GM06990 (cell line): ENCODE data around the gene PDSS1.

Experiments
- DNase-seq: peaks from one replicate; pipeline ENCODE4 v3.0.0-alpha.2; 2011; ENCODE audit not compliant: insufficient read length; ENCODE audit errors: extremely low read depth
- H3K27me3 ChIP-seq: replicated peaks from 2 replicates; pipeline ENCODE4 v1.6.0; 2011; ENCODE audit warnings: low read length; ENCODE audit not compliant: control insufficient read depth, insufficient read depth
- H3K36me3 ChIP-seq: 2 replicates; pipeline ENCODE4 v1.5.1; 2011; ENCODE audit warnings: low read length; ENCODE audit not compliant: control insufficient read depth, insufficient read depth
- H3K4me3 ChIP-seq: replicated peaks from 2 replicates; pipeline ENCODE4 v1.5.1; 2011; ENCODE audit warnings: low read depth, mild to moderate bottlenecking, control low read depth, low read length
- TF ChIP-seq, protein P1 (sequence below): IDR thresholded peaks from 2 replicates; pipeline ENCODE4 v1.5.1; 2011; ENCODE audit warnings: low read length, control low read depth, mild to moderate bottlenecking, inconsistent platforms; ENCODE audit not compliant: insufficient read depth, poor library complexity, severe bottlenecking

Gene PDSS1

DNA sequence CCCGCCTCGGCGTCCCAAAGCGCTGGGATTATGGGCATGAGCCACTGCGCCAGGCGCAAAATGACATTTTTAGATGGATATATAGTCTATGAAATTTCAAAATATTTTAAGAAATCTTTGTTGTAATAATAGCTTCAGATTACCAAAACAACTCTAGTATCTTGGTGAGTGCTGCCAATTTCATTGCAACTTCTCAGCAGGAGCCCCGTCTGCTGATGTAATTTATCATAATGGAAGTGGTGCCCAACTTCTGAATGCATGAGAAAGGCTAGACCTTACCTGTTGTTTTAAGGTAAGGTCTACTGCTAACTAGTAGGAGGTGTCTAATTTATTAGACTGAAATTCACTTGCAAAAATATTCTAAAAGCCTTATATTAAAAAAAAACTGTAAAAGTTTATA, 20.0 kb downstream of the PDSS1 start:
- TF ChIP-seq, protein P1, sequence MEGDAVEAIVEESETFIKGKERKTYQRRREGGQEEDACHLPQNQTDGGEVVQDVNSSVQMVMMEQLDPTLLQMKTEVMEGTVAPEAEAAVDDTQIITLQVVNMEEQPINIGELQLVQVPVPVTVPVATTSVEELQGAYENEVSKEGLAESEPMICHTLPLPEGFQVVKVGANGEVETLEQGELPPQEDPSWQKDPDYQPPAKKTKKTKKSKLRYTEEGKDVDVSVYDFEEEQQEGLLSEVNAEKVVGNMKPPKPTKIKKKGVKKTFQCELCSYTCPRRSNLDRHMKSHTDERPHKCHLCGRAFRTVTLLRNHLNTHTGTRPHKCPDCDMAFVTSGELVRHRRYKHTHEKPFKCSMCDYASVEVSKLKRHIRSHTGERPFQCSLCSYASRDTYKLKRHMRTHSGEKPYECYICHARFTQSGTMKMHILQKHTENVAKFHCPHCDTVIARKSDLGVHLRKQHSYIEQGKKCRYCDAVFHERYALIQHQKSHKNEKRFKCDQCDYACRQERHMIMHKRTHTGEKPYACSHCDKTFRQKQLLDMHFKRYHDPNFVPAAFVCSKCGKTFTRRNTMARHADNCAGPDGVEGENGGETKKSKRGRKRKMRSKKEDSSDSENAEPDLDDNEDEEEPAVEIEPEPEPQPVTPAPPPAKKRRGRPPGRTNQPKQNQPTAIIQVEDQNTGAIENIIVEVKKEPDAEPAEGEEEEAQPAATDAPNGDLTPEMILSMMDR = no peak
- H3K36me3 ChIP-seq = peaks cover 12% of the 10 kb centered on the region
- no peak overlapping the region for H3K4me3 ChIP-seq
- H3K27me3 ChIP-seq = no peaks in the 10 kb centered on the region
- DNase-seq = no peak

DNA sequence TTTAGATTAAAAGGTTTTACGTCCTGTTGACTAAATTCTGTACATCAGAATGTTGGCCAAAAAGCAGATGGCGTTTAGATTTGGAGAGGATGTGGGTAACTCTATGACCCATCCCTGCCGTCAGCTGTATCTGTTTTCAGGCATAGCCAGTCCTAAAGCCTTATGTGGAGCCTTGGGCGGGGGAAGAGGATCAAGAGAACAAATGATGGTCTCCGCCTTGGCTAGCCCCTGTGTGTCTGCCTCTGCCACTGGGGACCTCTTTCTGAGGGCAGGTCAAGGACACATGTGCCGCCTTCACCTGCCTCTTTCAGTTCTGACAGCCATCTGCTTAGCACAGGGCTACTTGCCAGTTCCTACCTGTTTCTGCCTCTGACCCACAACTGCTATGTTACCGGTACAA, 24.1 kb downstream of the PDSS1 start:
- no peak for DNase-seq
- H3K4me3 ChIP-seq = no peak overlapping the region
- no peaks in the 10 kb centered on the region for H3K27me3 ChIP-seq
- TF ChIP-seq, protein P1 = no peak
- peaks cover 9% of the 10 kb centered on the region for H3K36me3 ChIP-seq

DNA sequence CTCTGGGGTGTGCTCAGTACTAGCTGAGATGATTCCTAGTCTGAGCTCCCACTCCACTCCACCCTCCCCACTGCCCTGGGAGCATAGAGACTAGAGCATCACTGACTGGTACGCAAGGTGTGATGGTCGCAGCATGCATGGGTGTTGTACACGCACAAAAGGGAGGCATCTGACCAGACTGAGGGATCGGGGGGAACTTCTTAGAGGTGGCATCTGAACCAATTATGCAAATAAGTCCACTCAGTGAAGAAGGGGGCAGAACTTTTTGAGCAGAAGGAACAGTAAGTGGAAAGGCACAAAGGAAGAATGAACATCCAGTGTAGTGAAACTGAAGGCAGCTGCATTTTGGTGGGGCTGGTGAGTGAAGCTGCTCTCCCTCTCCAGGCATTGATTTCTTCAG, 25.5 kb downstream of the PDSS1 start:
- TF ChIP-seq, protein P1 = no peak
- Histone ChIP-seq H3K4me3 (no peak overlapping the region), H3K27me3 (no peaks in the 10 kb centered on the region), H3K36me3 (peaks cover 9% of the 10 kb centered on the region)
- no peak for DNase-seq

DNA sequence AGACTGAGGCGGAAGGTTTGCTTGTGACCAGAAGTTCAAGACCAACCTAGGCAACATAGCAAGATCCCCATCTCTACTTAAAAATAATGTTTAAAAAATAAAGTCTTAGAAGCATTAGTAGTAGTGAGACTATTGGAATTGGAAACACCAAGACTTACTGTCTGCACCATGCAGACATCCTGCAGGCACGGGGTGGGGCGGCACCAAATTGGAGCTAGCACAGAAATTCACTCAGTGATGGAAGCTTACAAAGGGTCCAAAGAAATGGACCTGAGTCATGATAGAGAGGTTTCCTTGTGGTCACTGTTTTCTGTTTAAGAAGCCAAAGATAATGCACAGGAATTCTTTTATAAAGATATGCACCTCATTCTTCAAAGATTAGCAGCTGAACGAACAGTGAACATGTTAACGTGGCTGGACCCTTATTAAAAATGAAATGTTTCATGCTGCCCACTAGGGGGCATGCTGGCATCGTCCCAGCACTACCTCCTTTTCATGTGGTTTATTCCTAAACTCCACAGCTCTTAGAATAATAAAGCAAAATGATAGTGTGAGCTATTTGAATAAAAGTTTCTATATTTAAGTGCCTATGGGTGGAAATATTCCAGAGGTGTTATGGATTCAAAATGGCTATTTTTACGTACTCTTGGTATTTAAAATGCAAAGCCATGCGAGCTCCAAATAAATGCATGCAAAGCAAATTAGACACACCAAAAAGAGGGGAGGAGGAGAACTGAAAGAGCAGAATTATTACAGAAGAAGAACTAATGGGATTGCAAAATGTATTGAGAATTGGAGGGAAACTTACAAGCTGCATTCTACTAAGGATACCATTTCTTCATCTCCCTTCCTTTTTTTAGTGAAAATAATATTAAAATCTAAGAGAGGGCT, 28.6 kb downstream of the PDSS1 start:
- TF ChIP-seq, protein P1 = peak; percentile 72
- DNase-seq = no peak
- Histone ChIP-seq H3K27me3 (no peaks in the 10 kb centered on the region), H3K4me3 (no peak overlapping the region), H3K36me3 (peaks cover 9% of the 10 kb centered on the region)

DNA sequence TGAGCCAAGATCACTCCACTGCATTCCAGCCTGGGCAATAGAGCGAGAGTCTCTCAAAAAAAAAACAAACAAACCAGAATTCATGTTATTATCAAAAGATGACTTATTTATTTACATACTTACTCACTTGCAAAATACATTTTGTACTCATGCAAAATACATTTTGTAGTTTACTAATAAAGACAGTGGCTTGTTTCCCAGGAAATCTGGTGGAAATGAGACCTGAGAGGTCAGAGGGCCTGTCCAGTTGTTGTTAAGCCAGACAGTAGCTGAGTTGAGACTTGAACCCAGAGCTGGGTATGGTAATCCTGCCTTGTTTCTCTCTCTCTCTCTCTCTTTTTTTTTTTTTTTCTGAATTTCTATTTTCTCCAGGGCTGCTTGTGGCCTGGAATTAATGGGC, 29.5 kb downstream of the PDSS1 start:
- Histone ChIP-seq H3K4me3 (no peak overlapping the region), H3K27me3 (no peaks in the 10 kb centered on the region), H3K36me3 (peaks cover 7% of the 10 kb centered on the region)
- TF ChIP-seq, protein P1 = no peak
- no peak for DNase-seq
